ENCODE measurements around the gene IRAK3. TPM values are rescaled to one million over a fixed set of nuclear protein-coding genes. Genes with fewer than 3 reads are reported as not detected.
"Not testable (repeated sequence)": the region's sequence is repeated elsewhere in the genome, so short reads cannot be mapped to it uniquely, and the experiment has no call there.

The IRAK3 gene
- total RNA-seq, 1 donor from 2014 or later = 2.2 TPM

GRCh38 chr12:66234773-66235625, 46.0 kb downstream of the IRAK3 start:
- peak overlapping the region; percentile 65 for H3K4me3 Mint-ChIP-seq
- not testable (repeated sequence) for H3K27ac Mint-ChIP-seq, H3K36me3 Mint-ChIP-seq, H3K9me3 Mint-ChIP-seq
- DNase-seq (ENCODE audit: low spot score in 2 of 2, unreplicated experiment in 2 of 2) = peak; percentile 44 to 61
- H3K4me1 Mint-ChIP-seq = peaks cover 18% of the 10 kb centered on the region
- peaks cover 33% of the 10 kb centered on the region for H3K27me3 Mint-ChIP-seq (ENCODE audit: low read depth)

- no peak for TF ChIP-seq CTCF (IDR thresholded peaks at IDR 0.05; ENCODE audit: unreplicated experiment)
- Mint-ChIP-seq H3K9me3 (no peaks in the 10 kb centered on the region), H3K27me3 (ENCODE audit: low read depth) (peaks cover 32% of the 10 kb centered on the region), H3K27ac (no peak overlapping the region), H3K4me3 (peak overlapping the region; percentile 63), H3K4me1 (peaks cover 18% of the 10 kb centered on the region), H3K36me3 (no peaks in the 10 kb centered on the region)
- no peak for DNase-seq (ENCODE audit: low spot score in 2 of 2, unreplicated experiment in 2 of 2)
Observed at GRCh38 chr12:66235626-66236281, 46.7 kb downstream of the IRAK3 start.

- not testable (repeated sequence) for H3K9me3 Mint-ChIP-seq; H3K27ac Mint-ChIP-seq; H3K36me3 Mint-ChIP-seq; DNase-seq (ENCODE audit: low spot score in 2 of 2, unreplicated experiment in 2 of 2)
- Mint-ChIP-seq H3K4me1 (peaks cover 18% of the 10 kb centered on the region), H3K4me3 (peak overlapping the region; percentile 41), H3K27me3 (ENCODE audit: low read depth) (peaks cover 32% of the 10 kb centered on the region)
Observed at GRCh38 chr12:66236282-66236675, 47.3 kb downstream of the IRAK3 start.

- no peaks in the 10 kb centered on the region for H3K9me3 Mint-ChIP-seq
- H3K36me3 Mint-ChIP-seq = no peaks in the 10 kb centered on the region
- no peak overlapping the region for H3K4me3 Mint-ChIP-seq
- peaks cover 18% of the 10 kb centered on the region for H3K4me1 Mint-ChIP-seq
- DNase-seq (ENCODE audit: low spot score in 2 of 2, unreplicated experiment in 2 of 2) = no peak
- H3K27ac Mint-ChIP-seq = no peak overlapping the region
- peaks cover 26% of the 10 kb centered on the region for H3K27me3 Mint-ChIP-seq (ENCODE audit: low read depth)
- no peak for TF ChIP-seq CTCF (IDR thresholded peaks at IDR 0.05; ENCODE audit: unreplicated experiment)
Observed at GRCh38 chr12:66236969-66237368, 48.0 kb downstream of the IRAK3 start.

- DNase-seq (ENCODE audit: low spot score in 2 of 2, unreplicated experiment in 2 of 2) = no peak
- Mint-ChIP-seq H3K4me3 (no peak overlapping the region), H3K36me3 (no peaks in the 10 kb centered on the region), H3K27ac (no peak overlapping the region), H3K27me3 (ENCODE audit: low read depth) (peaks cover 24% of the 10 kb centered on the region), H3K9me3 (no peaks in the 10 kb centered on the region), H3K4me1 (peaks cover 18% of the 10 kb centered on the region)
- no peak for TF ChIP-seq CTCF (IDR thresholded peaks at IDR 0.05; ENCODE audit: unreplicated experiment)
Observed at GRCh38 chr12:66237505-66238175, 48.6 kb downstream of the IRAK3 start.

- Mint-ChIP-seq H3K9me3 (no peaks in the 10 kb centered on the region), H3K4me1 (peaks cover 18% of the 10 kb centered on the region), H3K36me3 (no peaks in the 10 kb centered on the region), H3K4me3 (no peak overlapping the region), H3K27ac (no peak overlapping the region), H3K27me3 (ENCODE audit: low read depth) (peaks cover 17% of the 10 kb centered on the region)
- no peak for DNase-seq (ENCODE audit: low spot score in 2 of 2, unreplicated experiment in 2 of 2)
- TF ChIP-seq CTCF (IDR thresholded peaks at IDR 0.05; ENCODE audit: unreplicated experiment) = no peak
Observed at GRCh38 chr12:66239295-66239694, 50.3 kb downstream of the IRAK3 start.
